A549 (cell line): ENCODE measurements around the gene DUSP28.

Experiments used
- CTCF ChIP-seq: fragments of >200 bp; sonication (Bioruptor Twin); formaldehyde crosslinking; IDR thresholded peaks from 3 replicates; pipeline ENCODE4 v1.5.1; 2016
- HOXA7 ChIP-seq: fragments of 250-450 bp; sonication (Bioruptor Pico); IDR thresholded peaks from 2 replicates; pipeline ENCODE4 v1.5.0; 2020; ENCODE audit warnings: mild to moderate bottlenecking, moderate library complexity
- KDM1A ChIP-seq: fragments of 200-600 bp; sonication (generic); IDR thresholded peaks from 2 replicates; pipeline ENCODE4 v1.6.1; 2016; ENCODE audit warnings: low read depth, mild to moderate bottlenecking
- MYC ChIP-seq: IDR thresholded peaks from 2 replicates; pipeline ENCODE4 v1.6.1; 2012; ENCODE audit warnings: mild to moderate bottlenecking, inconsistent platforms, low read length, improper control_type of control experiment, borderline replicate concordance
- POLR2A ChIP-seq: IDR thresholded peaks from 2 replicates; pipeline ENCODE4 v1.6.1; 2012; ENCODE audit warnings: mild to moderate bottlenecking, low read length
- RAD21 ChIP-seq, 2 experiments: fragments of >200 bp in 1 of 2; sonication (Bioruptor Twin) in 1 of 2; formaldehyde crosslinking in 1 of 2; IDR thresholded peaks in 1 of 2; conservative IDR thresholded peaks in 1 of 2; 2 replicates in 1 of 2; 3 replicates in 1 of 2; pipeline ENCODE4 v1.6.1; 2012 to 2018; ENCODE audit warnings: inconsistent platforms in 1 of 2
- SMC3 ChIP-seq: fragments of >200 bp; sonication (Bioruptor Twin); formaldehyde crosslinking; IDR thresholded peaks from 3 replicates; pipeline ENCODE4 v1.6.1; 2018; ENCODE audit warnings: inconsistent platforms
- USF2 ChIP-seq: fragments of 450-650 bp; IDR thresholded peaks from 2 replicates; pipeline ENCODE4 v1.6.1; 2014; ENCODE audit warnings: antibody characterized with exemption
- ZNF302 ChIP-seq: fragments of 250-450 bp; sonication (Bioruptor Pico); IDR thresholded peaks from 2 replicates; pipeline ENCODE4 v1.9.0; 2021; ENCODE audit warnings: inconsistent platforms, mild to moderate bottlenecking, moderate library complexity

GRCh38 chr2:240551811-240552210, 8.3 kb upstream of the DUSP28 start:
- TF ChIP-seq KDM1A (no peak), POLR2A (no peak), USF2 (no peak), CTCF (no peak), MYC (no peak), HOXA7 (no peak), SMC3 (no peak), ZNF302 (CRISPR knock-in tag) (no peak), RAD21 (conservative IDR thresholded peaks at IDR 0.05 in 1 of 2, IDR thresholded peaks at IDR 0.05 in 1 of 2) (no peak)
